Measurements from ENCODE around the gene OTUD5. TPM values are rescaled to one million over a fixed set of nuclear protein-coding genes. Genes with fewer than 3 reads are reported as not detected.
A peak's percentile ranks its signal among the peaks of the same experiment; 100 is the strongest.

OTUD5 gene
- total RNA-seq, 1 donor from 2014 or later, result 16.2 TPM

DNA sequence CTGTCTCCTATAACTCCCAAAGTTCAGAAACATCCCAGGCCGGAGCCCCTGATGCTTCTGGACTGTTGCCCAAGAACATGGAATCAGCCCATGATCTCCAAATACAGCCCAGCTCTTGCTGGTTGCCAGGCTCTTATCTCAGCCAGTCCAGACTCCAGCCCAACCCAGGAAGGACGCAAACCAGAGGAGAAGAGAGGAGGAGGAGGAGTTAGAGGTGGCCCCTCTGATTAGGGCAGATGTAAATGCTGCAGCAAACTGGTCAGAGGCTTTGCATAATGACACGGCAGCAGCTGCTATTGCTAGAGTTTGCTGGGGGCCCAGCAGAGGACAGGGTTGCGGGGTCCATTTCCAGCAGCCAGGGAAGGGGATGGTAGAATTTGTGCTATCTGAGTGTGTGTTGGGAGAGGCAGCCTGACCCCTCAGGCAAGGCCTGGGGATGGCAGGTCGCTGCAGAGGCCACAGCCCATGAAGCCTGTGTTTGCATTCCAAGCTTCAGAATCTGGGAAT is 4.2 kb upstream of the OTUD5 start:
- H3K4me3 ChIP-seq (ENCODE audit: low read length in 3 of 3), result no peak overlapping the region
- H3K9ac ChIP-seq (ENCODE audit: low read depth in 1 of 3, low read length in 3 of 3), result no peak overlapping the region
- no peak overlapping the region for H3K27ac ChIP-seq (ENCODE audit: low read depth, low read length)
- no peaks in the 10 kb centered on the region for H3K36me3 ChIP-seq (ENCODE audit: control insufficient read depth in 3 of 3, insufficient read depth in 3 of 3, low read length in 3 of 3)
- no peaks in the 10 kb centered on the region for H3K27me3 ChIP-seq (ENCODE audit: control insufficient read depth in 3 of 3, insufficient read depth in 3 of 3, low read length in 3 of 3)
- peaks cover 6 to 7% (median 7%) of the 10 kb centered on the region in 3 donors for H3K4me1 ChIP-seq (ENCODE audit: control insufficient read depth in 3 of 3, insufficient read depth in 3 of 3, low read length in 3 of 3)
- H3K9me3 ChIP-seq (ENCODE audit: control insufficient read depth in 3 of 3, low read length in 3 of 3), result no peaks in the 10 kb centered on the region

DNA sequence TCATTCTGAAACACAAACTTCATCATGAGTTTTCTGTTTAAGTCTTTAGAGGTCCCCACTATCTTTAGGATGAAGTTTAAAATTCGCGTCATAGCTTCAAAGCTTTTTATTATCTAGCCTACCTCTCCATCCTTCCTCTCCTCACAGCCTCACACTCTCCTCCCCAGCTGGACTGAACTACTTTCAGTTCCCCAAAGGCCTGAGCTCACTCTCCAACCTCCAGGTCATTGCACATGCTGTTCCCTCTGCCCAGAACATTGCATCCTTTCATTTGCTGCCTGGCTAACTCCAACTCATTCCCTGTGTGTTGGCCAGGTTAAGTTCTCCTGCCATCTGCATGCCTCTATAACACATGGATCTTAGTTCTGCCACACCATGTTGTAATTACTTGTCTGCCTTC is 2.9 kb upstream of the OTUD5 start:
- no peak overlapping the region for H3K27ac ChIP-seq (ENCODE audit: low read depth, low read length)
- H3K4me1 ChIP-seq (ENCODE audit: control insufficient read depth in 3 of 3, insufficient read depth in 3 of 3, low read length in 3 of 3), result peaks cover 19 to 20% (median 20%) of the 10 kb centered on the region in 3 donors
- H3K9me3 ChIP-seq (ENCODE audit: control insufficient read depth in 3 of 3, low read length in 3 of 3), result no peaks in the 10 kb centered on the region
- peaks cover 0 to 5% (median 0%) of the 10 kb centered on the region in 3 donors for H3K36me3 ChIP-seq (ENCODE audit: control insufficient read depth in 3 of 3, insufficient read depth in 3 of 3, low read length in 3 of 3)
- no peaks in the 10 kb centered on the region for H3K27me3 ChIP-seq (ENCODE audit: control insufficient read depth in 3 of 3, insufficient read depth in 3 of 3, low read length in 3 of 3)
- H3K9ac ChIP-seq (ENCODE audit: low read depth in 1 of 3, low read length in 3 of 3), result no peak overlapping the region
- no peak overlapping the region for H3K4me3 ChIP-seq (ENCODE audit: low read length in 3 of 3)

DNA sequence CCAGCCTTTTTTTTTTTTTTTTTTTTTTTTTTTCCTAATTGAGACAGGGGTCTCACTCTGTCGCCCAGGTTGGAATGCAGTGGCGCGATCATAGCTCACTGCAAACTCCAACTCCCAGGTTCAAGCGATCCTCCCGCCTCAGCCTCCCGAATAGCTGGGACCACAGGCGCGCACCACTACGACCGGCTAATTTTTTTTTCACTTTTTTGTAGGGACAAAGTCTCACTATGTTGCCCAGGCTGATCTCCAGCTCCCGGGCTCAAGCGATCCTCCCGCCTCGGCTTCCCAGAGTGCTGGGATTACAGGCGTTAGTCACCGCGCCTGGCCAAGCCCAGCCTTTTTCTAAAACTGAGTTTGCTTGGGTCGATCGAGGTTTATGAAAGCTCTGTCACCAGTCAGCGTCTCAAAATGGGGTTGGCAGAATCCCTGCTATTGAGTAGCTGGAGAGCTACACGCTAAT is 1.3 kb upstream of the OTUD5 start:
- H3K27ac ChIP-seq (ENCODE audit: low read depth, low read length), result peak overlapping the region; percentile 97
- peak overlapping the region; percentile 65 to 72 (median 66) for H3K4me3 ChIP-seq (ENCODE audit: low read length in 3 of 3)
- peaks cover 0 to 13% (median 0%) of the 10 kb centered on the region in 3 donors for H3K36me3 ChIP-seq (ENCODE audit: control insufficient read depth in 3 of 3, insufficient read depth in 3 of 3, low read length in 3 of 3)
- peaks cover 30 to 35% (median 33%) of the 10 kb centered on the region in 3 donors for H3K4me1 ChIP-seq (ENCODE audit: control insufficient read depth in 3 of 3, insufficient read depth in 3 of 3, low read length in 3 of 3)
- peak overlapping the region; percentile 59 to 89 (median 85) for H3K9ac ChIP-seq (ENCODE audit: low read depth in 1 of 3, low read length in 3 of 3)
- H3K27me3 ChIP-seq (ENCODE audit: control insufficient read depth in 3 of 3, insufficient read depth in 3 of 3, low read length in 3 of 3), result peaks cover 0 to 4% (median 0%) of the 10 kb centered on the region in 3 donors
- H3K9me3 ChIP-seq (ENCODE audit: control insufficient read depth in 3 of 3, low read length in 3 of 3), result no peaks in the 10 kb centered on the region

DNA sequence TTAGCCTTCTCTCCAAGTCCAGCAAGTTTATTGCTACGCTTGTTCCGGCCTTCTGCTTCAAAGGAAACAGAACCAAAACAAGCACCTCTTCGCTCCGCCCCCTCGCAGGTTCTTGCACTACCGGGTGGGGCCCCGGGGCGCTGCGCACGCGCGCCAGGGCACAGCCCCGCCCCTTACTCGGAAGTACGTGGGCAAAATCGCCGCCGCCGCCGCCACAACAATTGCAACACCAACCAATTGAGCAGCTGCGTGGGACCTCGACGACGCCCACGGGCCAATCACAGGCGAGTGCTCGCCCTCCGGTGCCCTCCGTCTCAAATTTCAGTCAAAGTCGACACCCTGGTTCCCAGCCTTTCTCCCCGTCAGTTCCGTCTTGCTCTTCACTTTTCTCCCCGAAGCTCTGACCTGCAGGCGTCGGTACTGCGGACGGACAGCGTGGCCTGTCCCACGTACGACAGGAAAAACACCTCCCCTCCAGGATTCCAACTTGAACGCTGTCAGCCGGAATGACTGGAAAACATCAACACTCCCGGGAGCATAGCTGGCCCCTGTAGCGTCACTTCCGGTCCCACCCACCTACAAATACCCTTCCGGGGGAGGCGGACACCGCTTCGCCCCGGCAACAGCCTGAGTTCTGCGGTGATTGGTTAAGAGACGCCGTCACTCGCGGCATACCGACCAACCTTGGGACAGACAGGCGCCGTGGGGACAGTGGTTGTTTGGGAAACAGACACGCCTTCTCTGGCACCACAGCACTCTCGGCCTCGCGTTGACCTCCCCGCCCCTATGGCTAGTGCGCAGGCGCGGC is 624 bp upstream of the OTUD5 start:
- H3K4me3 ChIP-seq (ENCODE audit: low read length in 3 of 3), result peak overlapping the region; percentile 83 to 85 (median 84)
- H3K9me3 ChIP-seq (ENCODE audit: control insufficient read depth in 3 of 3, low read length in 3 of 3), result no peaks in the 10 kb centered on the region
- H3K27me3 ChIP-seq (ENCODE audit: control insufficient read depth in 3 of 3, insufficient read depth in 3 of 3, low read length in 3 of 3), result peaks cover 0 to 4% (median 0%) of the 10 kb centered on the region in 3 donors
- H3K36me3 ChIP-seq (ENCODE audit: control insufficient read depth in 3 of 3, insufficient read depth in 3 of 3, low read length in 3 of 3), result peaks cover 0 to 13% (median 0%) of the 10 kb centered on the region in 3 donors
- H3K4me1 ChIP-seq (ENCODE audit: control insufficient read depth in 3 of 3, insufficient read depth in 3 of 3, low read length in 3 of 3), result peaks cover 36 to 40% (median 37%) of the 10 kb centered on the region in 3 donors
- H3K27ac ChIP-seq (ENCODE audit: low read depth, low read length), result peak overlapping the region; percentile 97
- H3K9ac ChIP-seq (ENCODE audit: low read depth in 1 of 3, low read length in 3 of 3), result peak overlapping the region; percentile 89 to 96 (median 89)

DNA sequence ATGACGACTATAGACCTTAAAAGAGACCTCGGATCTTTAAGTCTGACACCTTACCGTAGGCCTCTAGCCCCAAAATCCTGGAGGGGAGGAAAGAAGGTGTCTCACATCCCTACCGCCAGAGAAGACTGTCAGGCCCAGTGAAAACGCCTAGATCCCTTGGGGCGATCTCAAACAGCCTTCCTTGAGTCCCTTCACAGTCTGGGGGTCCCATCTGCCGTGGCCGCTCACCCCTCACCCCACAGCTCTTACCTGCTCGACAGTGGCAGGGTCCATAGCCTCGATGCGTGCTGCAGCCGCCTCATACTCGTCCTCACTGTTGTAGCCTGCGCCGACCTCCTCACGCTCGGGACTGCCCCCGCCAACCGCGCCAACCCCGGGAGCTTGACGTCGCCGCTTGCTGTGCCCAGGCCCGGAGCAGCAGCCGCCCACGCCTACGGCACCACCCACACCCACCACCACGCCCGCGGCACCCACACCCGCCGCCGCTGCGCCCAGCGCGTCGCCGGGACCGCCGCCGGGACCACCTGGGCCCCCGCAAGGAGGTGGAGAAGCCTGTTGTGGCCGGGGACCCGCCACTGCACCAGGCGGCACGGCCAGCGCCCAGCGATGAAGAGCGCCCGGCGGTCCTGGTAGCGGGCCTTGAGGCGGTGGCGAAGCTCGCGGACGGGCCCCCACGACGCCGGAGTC is 536 bp downstream of the OTUD5 start:
- no peaks in the 10 kb centered on the region for H3K9me3 ChIP-seq (ENCODE audit: control insufficient read depth in 3 of 3, low read length in 3 of 3)
- H3K27ac ChIP-seq (ENCODE audit: low read depth, low read length), result peak overlapping the region; percentile 69
- peaks cover 0 to 13% (median 0%) of the 10 kb centered on the region in 3 donors for H3K36me3 ChIP-seq (ENCODE audit: control insufficient read depth in 3 of 3, insufficient read depth in 3 of 3, low read length in 3 of 3)
- peaks cover 0 to 4% (median 0%) of the 10 kb centered on the region in 3 donors for H3K27me3 ChIP-seq (ENCODE audit: control insufficient read depth in 3 of 3, insufficient read depth in 3 of 3, low read length in 3 of 3)
- H3K9ac ChIP-seq (ENCODE audit: low read depth in 1 of 3, low read length in 3 of 3), result peak overlapping the region; percentile 71 to 89 (median 77)
- H3K4me1 ChIP-seq (ENCODE audit: control insufficient read depth in 3 of 3, insufficient read depth in 3 of 3, low read length in 3 of 3), result peaks cover 37 to 44% (median 44%) of the 10 kb centered on the region in 3 donors
- peak overlapping the region; percentile 75 to 84 (median 81) for H3K4me3 ChIP-seq (ENCODE audit: low read length in 3 of 3)

DNA sequence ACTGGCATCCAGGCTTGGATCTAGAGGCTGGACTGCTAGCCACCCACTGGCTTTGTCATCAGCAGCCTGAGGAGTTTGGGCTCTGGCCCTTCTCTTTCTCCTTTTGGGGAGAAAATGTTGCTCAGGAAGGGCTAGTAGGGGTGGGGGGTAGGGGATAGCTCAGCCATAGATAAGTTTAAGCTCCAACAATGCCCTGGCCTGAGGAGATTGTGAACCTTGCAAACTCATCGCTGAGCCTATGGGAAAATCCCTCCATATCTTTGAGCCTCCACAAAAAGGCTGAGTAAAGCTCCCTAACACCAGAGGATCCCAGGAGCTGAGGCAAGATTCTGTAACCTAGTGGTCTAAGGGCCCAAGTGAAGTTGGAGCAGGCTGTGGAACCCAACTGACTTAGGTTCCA is 8.8 kb downstream of the OTUD5 start:
- no peak overlapping the region for H3K9ac ChIP-seq (ENCODE audit: low read depth in 1 of 3, low read length in 3 of 3)
- H3K27me3 ChIP-seq (ENCODE audit: control insufficient read depth in 3 of 3, insufficient read depth in 3 of 3, low read length in 3 of 3), result no peaks in the 10 kb centered on the region
- no peaks in the 10 kb centered on the region for H3K9me3 ChIP-seq (ENCODE audit: control insufficient read depth in 3 of 3, low read length in 3 of 3)
- peaks cover 7 to 11% (median 8%) of the 10 kb centered on the region in 3 donors for H3K4me1 ChIP-seq (ENCODE audit: control insufficient read depth in 3 of 3, insufficient read depth in 3 of 3, low read length in 3 of 3)
- no peak overlapping the region for H3K4me3 ChIP-seq (ENCODE audit: low read length in 3 of 3)
- H3K27ac ChIP-seq (ENCODE audit: low read depth, low read length), result no peak overlapping the region
- peaks cover 0 to 3% (median 0%) of the 10 kb centered on the region in 3 donors for H3K36me3 ChIP-seq (ENCODE audit: control insufficient read depth in 3 of 3, insufficient read depth in 3 of 3, low read length in 3 of 3)

DNA sequence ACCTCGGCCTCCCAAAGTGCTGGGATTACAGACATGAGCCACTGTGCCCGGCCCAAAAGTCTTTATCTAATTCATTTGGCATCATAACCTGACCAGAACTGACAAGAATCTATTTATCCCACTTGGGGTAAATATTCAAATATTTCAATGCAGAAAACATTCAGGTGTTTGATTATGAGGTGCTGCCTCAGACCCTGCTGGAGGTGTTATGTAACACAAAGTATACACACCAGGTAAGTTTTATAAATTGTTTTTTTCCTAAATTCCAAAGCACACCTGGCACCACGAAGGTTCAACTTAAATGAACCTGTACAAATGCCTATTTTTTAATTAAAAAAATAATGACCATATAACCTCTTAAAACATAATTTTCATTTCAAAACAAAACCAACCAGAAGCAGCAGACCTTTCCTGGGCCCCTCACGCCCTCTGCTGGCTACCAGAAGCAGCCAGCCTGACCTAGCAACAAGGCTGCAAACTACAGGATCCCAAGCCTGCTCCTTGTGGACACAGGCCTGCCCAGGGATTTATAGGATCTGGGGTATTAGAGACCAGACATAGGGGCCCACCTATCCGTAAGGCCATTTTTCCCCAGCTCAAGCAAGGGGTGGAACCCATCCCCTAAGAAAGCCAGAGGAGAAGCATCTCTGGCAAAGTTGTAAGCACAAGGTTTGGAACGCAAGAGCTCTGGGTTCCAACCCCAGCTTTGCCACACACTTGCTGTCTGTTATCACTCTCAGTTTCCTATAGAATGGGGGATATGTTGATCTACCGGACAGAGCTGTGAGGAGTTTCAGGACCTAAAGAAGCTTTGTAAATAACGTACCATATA is 11.7 kb downstream of the OTUD5 start:
- no peak overlapping the region for H3K9ac ChIP-seq (ENCODE audit: low read depth in 1 of 3, low read length in 3 of 3)
- no peak overlapping the region for H3K4me3 ChIP-seq (ENCODE audit: low read length in 3 of 3)
- no peak overlapping the region for H3K27ac ChIP-seq (ENCODE audit: low read depth, low read length)
- H3K27me3 ChIP-seq (ENCODE audit: control insufficient read depth in 3 of 3, insufficient read depth in 3 of 3, low read length in 3 of 3), result no peaks in the 10 kb centered on the region
- peaks cover 0 to 8% (median under 1%) of the 10 kb centered on the region in 3 donors for H3K4me1 ChIP-seq (ENCODE audit: control insufficient read depth in 3 of 3, insufficient read depth in 3 of 3, low read length in 3 of 3)
- no peaks in the 10 kb centered on the region for H3K9me3 ChIP-seq (ENCODE audit: control insufficient read depth in 3 of 3, low read length in 3 of 3)
- H3K36me3 ChIP-seq (ENCODE audit: control insufficient read depth in 3 of 3, insufficient read depth in 3 of 3, low read length in 3 of 3), result peaks cover 2 to 10% (median 4%) of the 10 kb centered on the region in 3 donors

DNA sequence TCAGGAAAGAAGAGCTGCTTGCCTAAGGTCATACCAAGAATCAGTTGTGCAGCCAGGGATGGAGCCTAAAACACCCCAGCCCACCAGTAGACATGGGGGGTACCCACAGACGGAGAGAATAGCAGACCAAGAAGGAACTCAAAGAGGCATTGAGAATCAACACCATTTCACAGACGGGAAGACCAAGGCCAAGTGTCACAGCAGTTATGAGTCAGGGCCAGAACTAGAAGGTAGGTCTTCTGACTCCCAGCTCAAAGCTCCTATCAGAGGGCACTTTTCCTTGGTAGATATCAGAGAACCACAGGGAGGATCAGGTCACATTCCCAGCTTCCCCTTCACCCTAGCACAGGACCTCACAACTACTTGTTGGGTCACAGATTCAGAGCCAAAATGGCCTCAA is 14.5 kb downstream of the OTUD5 start:
- Histone ChIP-seq H3K9ac (ENCODE audit: low read depth in 1 of 3, low read length in 3 of 3) (no peak overlapping the region), H3K27ac (ENCODE audit: low read depth, low read length) (no peak overlapping the region), H3K9me3 (ENCODE audit: control insufficient read depth in 3 of 3, low read length in 3 of 3) (no peaks in the 10 kb centered on the region), H3K27me3 (ENCODE audit: control insufficient read depth in 3 of 3, insufficient read depth in 3 of 3, low read length in 3 of 3) (no peaks in the 10 kb centered on the region), H3K4me3 (ENCODE audit: low read length in 3 of 3) (no peak overlapping the region), H3K4me1 (ENCODE audit: control insufficient read depth in 3 of 3, insufficient read depth in 3 of 3, low read length in 3 of 3) (peaks cover 7 to 22% (median 19%) of the 10 kb centered on the region in 3 donors), H3K36me3 (ENCODE audit: control insufficient read depth in 3 of 3, insufficient read depth in 3 of 3, low read length in 3 of 3) (peaks cover 2 to 11% (median 9%) of the 10 kb centered on the region in 3 donors)

DNA sequence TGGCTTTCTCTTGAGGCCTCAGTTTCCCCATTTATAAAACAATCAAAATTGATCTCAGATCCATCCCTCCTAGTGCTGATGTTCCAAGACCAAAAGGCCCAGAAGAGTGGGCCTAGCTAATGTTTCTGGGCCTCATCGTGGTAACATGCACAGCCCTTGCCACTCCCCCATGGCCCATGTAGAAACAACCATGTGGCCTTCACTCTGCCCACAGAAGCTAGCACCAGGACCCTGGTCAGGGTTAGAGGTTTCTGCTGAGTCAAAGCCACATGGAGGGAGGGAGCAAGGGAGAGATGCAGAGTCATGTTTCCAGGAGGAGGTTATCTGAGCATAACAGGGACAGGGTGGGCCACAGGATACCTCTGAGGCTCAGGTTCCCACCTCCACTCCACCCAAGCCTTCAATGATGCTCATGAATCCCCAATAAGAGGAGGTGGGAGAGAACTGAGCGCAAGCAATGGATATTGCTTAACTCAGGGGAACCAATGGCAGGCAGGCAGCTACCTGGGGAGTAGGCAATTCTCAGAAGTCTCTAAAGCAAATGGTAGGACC is 16.9 kb downstream of the OTUD5 start:
- Histone ChIP-seq H3K27ac (ENCODE audit: low read depth, low read length) (no peak overlapping the region), H3K4me3 (ENCODE audit: low read length in 3 of 3) (no peak overlapping the region), H3K4me1 (ENCODE audit: control insufficient read depth in 3 of 3, insufficient read depth in 3 of 3, low read length in 3 of 3) (peaks cover 14 to 22% (median 19%) of the 10 kb centered on the region in 3 donors)

More for the DNA sequence above, 16.9 kb downstream of the OTUD5 start:
- Histone ChIP-seq H3K36me3 (ENCODE audit: control insufficient read depth in 3 of 3, insufficient read depth in 3 of 3, low read length in 3 of 3) (peaks cover 2 to 13% (median 11%) of the 10 kb centered on the region in 3 donors), H3K27me3 (ENCODE audit: control insufficient read depth in 3 of 3, insufficient read depth in 3 of 3, low read length in 3 of 3) (no peaks in the 10 kb centered on the region), H3K9ac (ENCODE audit: low read depth in 1 of 3, low read length in 3 of 3) (no peak overlapping the region), H3K9me3 (ENCODE audit: control insufficient read depth in 3 of 3, low read length in 3 of 3) (no peaks in the 10 kb centered on the region)
